DMS114 treated with DMSO at 0.1 percent for 48 hours (cell line): ENCODE measurements around the gene KCTD8.

Source experiments
- DNase-seq: peaks from one replicate; lab custom pipeline; 2025; ENCODE audit not compliant: unreplicated experiment; lab: John Stamatoyannopoulos, UW

Gene KCTD8

GRCh38 chr4:44165938-44166337 is 282.7 kb downstream of the KCTD8 start:
- no peak for DNase-seq

GRCh38 chr4:44162538-44163270 is 285.9 kb downstream of the KCTD8 start:
- no peak for DNase-seq

GRCh38 chr4:44161756-44162155 is 286.9 kb downstream of the KCTD8 start:
- DNase-seq, result no peak

DNA sequence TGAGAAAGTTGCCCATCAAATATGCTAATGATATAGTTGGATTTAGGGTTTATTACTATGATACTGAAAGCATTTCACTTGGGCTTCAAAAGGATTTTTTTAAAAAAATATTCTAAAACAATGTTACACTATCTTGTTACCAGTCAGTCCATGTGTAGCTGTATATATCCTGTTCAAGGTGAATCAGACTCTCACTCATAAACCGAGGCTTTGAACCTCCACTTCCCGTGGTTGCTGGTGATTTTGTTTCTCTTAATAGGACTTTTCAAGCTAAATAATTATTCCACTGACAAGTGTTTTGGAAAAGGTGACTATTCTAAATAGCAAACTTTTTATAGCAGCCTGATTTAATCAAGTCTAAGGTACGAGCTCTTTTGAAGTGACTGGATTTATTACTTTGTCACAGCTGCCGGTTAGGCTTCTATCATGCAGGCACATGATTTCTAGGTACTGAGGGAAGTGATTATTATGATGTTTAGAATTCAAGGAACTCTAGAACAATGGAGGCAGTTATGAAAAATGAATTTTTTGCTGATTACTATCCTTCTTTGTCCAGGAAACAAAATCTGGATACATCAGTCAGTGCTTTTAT is 287.7 kb downstream of the KCTD8 start:
- no peak for DNase-seq

DNA sequence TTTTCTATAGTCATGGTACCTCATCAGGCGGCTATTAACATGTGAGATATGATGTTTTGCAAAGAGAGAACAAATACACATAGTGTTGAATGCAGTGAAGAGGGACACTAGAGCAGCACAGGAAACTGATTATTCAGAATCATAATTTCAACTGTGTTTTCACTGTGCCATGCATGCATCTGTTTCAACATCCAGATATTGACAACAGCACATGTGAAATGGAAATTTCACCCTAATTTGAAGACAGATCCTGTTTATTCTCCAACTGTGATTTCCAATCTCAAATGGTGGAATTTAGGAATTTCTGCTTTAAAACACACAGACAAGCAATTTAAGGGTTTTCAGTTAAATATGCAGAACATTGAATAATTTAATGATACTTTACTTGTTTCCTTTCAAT is 288.6 kb downstream of the KCTD8 start:
- no peak for DNase-seq

DNA sequence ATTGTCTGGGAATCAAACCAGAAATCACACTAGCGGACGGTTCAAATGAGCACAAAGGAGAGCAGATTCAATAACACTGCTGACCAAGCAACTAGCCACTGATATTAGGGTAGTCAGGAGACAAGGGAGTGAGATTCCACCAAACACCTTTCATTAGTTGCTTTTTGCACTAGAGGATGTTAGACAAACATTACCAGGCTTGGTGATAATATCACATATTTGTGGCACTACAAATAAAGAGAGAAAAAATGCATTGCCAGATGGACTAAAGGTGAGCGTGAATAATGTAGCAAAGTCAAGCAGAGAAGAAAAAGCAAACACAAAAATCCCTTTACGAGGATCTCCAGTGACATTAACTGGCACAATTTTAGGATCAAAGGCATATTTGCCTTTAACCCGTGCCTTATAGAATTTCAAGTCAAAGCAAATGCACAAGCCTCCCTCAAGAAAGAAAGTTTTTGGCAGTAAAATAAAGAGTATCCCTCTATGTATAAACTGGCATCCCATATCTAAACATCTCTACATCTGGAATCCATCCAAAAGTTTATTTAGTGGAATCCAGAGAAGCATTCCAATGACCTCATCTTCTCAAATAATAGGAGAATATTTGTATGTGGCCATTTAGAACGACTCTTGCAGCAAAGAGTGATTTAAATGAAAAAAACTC is 290.9 kb downstream of the KCTD8 start:
- DNase-seq, result no peak

- no peak for DNase-seq
Measured at GRCh38 chr4:44150091-44150576, 298.5 kb downstream of the KCTD8 start.

GRCh38 chr4:44149282-44149681 is 299.3 kb downstream of the KCTD8 start:
- no peak for DNase-seq

GRCh38 chr4:44147571-44148075 is 301.0 kb downstream of the KCTD8 start:
- DNase-seq, result no peak

- DNase-seq, result no peak
Measured at GRCh38 chr4:44146516-44146915, 302.1 kb downstream of the KCTD8 start.

- no peak for DNase-seq
Measured at GRCh38 chr4:44145868-44146267, 302.7 kb downstream of the KCTD8 start.

GRCh38 chr4:44132526-44132925 is 316.1 kb downstream of the KCTD8 start:
- DNase-seq, result no peak
